A673 (cell line): ENCODE results near the gene ACOD1. TPM values are rescaled to one million over a fixed set of nuclear protein-coding genes. Genes with fewer than 3 reads are reported as not detected.

Source experiments
- BruUV-seq: library from RNA; stranded (reverse); fragments of 400-500 nt; replicated peaks from 2 replicates; lab custom pipeline; 2021; lab: Mats Ljungman, UMichigan
- CTCF ChIA-PET: fragments of 300-600 bp; sonication (Branson Sonifier 250); formaldehyde crosslinking; loops from one replicate; lab custom pipeline; 2022; ENCODE audit warnings: antibody characterized with exemption; lab: Charles Lee
- POLR2A ChIA-PET: fragments of 300-600 bp; sonication (Branson Sonifier 250); formaldehyde crosslinking; loops from one replicate; lab custom pipeline; 2022; ENCODE audit warnings: antibody characterized with exemption; ENCODE audit not compliant: low non-redundant PET; lab: Charles Lee
- DNase-seq: peaks from one replicate; pipeline ENCODE4 v3.0.0-alpha.2; 2015; ENCODE audit warnings: low spot score
- H3K27ac ChIP-seq: fragments of 200-600 bp; sonication (generic); 2 replicates; pipeline ENCODE4 v1.5.1; 2016; ENCODE audit warnings: mixed run types, low read depth, mild to moderate bottlenecking, mixed read lengths, antibody characterized with exemption, low read length; ENCODE audit not compliant: poor library complexity, severe bottlenecking
- H3K27me3 ChIP-seq: fragments of 200-600 bp; sonication (generic); replicated peaks from 2 replicates; pipeline ENCODE4 v1.6.1; 2017; ENCODE audit warnings: mixed run types, low read depth, mild to moderate bottlenecking, mixed read lengths, antibody characterized with exemption, low read length; ENCODE audit not compliant: insufficient read depth, poor library complexity
- H3K36me3 ChIP-seq: fragments of 200-600 bp; sonication (generic); 2 replicates; pipeline ENCODE4 v1.6.1; 2016; ENCODE audit warnings: mixed run types, mild to moderate bottlenecking, mixed read lengths, antibody characterized with exemption, low read length; ENCODE audit not compliant: insufficient read depth, poor library complexity, severe bottlenecking
- H3K4me1 ChIP-seq: fragments of 200-600 bp; sonication (generic); 2 replicates; pipeline ENCODE4 v1.6.1; 2017; ENCODE audit warnings: mixed run types, mild to moderate bottlenecking, mixed read lengths, antibody characterized with exemption, low read length; ENCODE audit not compliant: insufficient read depth, poor library complexity, severe bottlenecking
- H3K4me3 ChIP-seq: fragments of 200-600 bp; sonication (generic); 2 replicates; pipeline ENCODE4 v1.5.1; 2016; ENCODE audit warnings: low read depth, mixed run types, mild to moderate bottlenecking, mixed read lengths, low read length; ENCODE audit not compliant: poor library complexity, severe bottlenecking
- H3K9me3 ChIP-seq: fragments of 200-600 bp; sonication (generic); 2 replicates; pipeline ENCODE4 v1.6.1; 2016; ENCODE audit warnings: mixed run types, low read depth, mild to moderate bottlenecking, mixed read lengths, antibody characterized with exemption, low read length; ENCODE audit not compliant: poor library complexity, severe bottlenecking
- CTCF ChIP-seq: fragments of 300-800, 200-600 bp; sonication (generic); conservative IDR thresholded peaks from 2 replicates; pipeline ENCODE4 v1.5.1; 2017; ENCODE audit warnings: low read depth, mild to moderate bottlenecking, antibody characterized with exemption, low read length, moderate library complexity, mixed read lengths
- EZH2 ChIP-seq: fragments of 200-600 bp; sonication (generic); IDR thresholded peaks from 2 replicates; pipeline ENCODE4 v1.6.1; 2017; ENCODE audit warnings: borderline replicate concordance, low read depth, mild to moderate bottlenecking, mixed read lengths, antibody characterized with exemption, low read length; ENCODE audit not compliant: poor library complexity, severe bottlenecking
- intact Hi-C: fragments of 100-400 bp; cut with micrococcal nuclease; formaldehyde crosslinking; loops from one replicate; pipeline ENCODE4 v1.10.0; 2022; ENCODE audit not compliant: unreplicated experiment
- total RNA-seq: library from RNA; stranded (reverse); gene quantifications from 2 replicates; pipeline ENCODE4 v1.2.3, GENCODE V29; 2021

The ACOD1 gene
- total RNA-seq, 1 experiment from 2014 or later: not detected

GRCh38 chr13:76969488-76970365 lies 21.4 kb downstream of the ACOD1 start:
- H3K27ac ChIP-seq: no peak overlapping the region
- TF ChIP-seq CTCF: no peak
- TF ChIP-seq EZH2: no peak
- no peaks in the 10 kb centered on the region for H3K4me1 ChIP-seq
- H3K36me3 ChIP-seq: no peaks in the 10 kb centered on the region
- no peaks in the 10 kb centered on the region for H3K27me3 ChIP-seq
- H3K4me3 ChIP-seq: no peak overlapping the region
- POLR2A ChIA-PET: no interaction called here
- intact Hi-C loops: no loop called here
- no peaks in the 10 kb centered on the region for H3K9me3 ChIP-seq
- no peak for DNase-seq
- no TSS peak for BruUV-seq
- CTCF ChIA-PET: no interaction called here

- peaks cover 4% of the 10 kb centered on the region for H3K27me3 ChIP-seq
- no peak for TF ChIP-seq CTCF
- TF ChIP-seq EZH2: no peak
- no peak overlapping the region for H3K27ac ChIP-seq
- ChIA-PET CTCF (no interaction called here), POLR2A (no interaction called here)
- no peaks in the 10 kb centered on the region for H3K9me3 ChIP-seq
- H3K4me1 ChIP-seq: no peaks in the 10 kb centered on the region
- H3K4me3 ChIP-seq: no peak overlapping the region
- BruUV-seq: no TSS peak
- no peak for DNase-seq
- H3K36me3 ChIP-seq: no peaks in the 10 kb centered on the region
- intact Hi-C loops: no loop called here
Observed at GRCh38 chr13:76971215-76971614, 22.9 kb downstream of the ACOD1 start.

- Histone ChIP-seq H3K4me3 (no peak overlapping the region), H3K27ac (no peak overlapping the region), H3K36me3 (no peaks in the 10 kb centered on the region), H3K9me3 (no peaks in the 10 kb centered on the region), H3K27me3 (peaks cover 4% of the 10 kb centered on the region), H3K4me1 (no peaks in the 10 kb centered on the region)
- no TSS peak for BruUV-seq
- CTCF ChIA-PET: no interaction called here
- no peak for DNase-seq
- POLR2A ChIA-PET: no interaction called here
- TF ChIP-seq EZH2 (no peak), CTCF (no peak)
- intact Hi-C loops: no loop called here
Observed at GRCh38 chr13:76971851-76972829, 23.8 kb downstream of the ACOD1 start.
